ENCODE measurements around the gene SHCBP1. TPM values are rescaled to one million over a fixed set of nuclear protein-coding genes. Genes with fewer than 3 reads are reported as not detected.

SHCBP1 gene
- total and polyA plus RNA-seq, 10 donors, result 1.7 to 15.7 (median 4.4) TPM

GRCh38 chr16:46568472-46569230 lies 52.5 kb downstream of the SHCBP1 start:
- 75 to 86% (median 82%) methylated on average over 42 of the region's 42 CpGs for WGBS, 5 donors
- Histone ChIP-seq H3K36me3 (no peaks in the 10 kb centered on the region), H3K4me1 (no peaks in the 10 kb centered on the region), H3K27ac (no peak overlapping the region), H3K9me3 (no peaks in the 10 kb centered on the region), H3K27me3 (replicated peaks in 1 of 7) (peaks cover 0 to 20% (median 0%) of the 10 kb centered on the region in 7 donors), H3K4me3 (no peak overlapping the region)
- intact Hi-C loops (cut with DNase I; ENCODE audit: low total_unique reads), result no loop called here
- TF ChIP-seq POLR2AphosphoS5 (IDR thresholded peaks at IDR 0.05), result no peak
- DNase-seq, result no peak

- no peaks in the 10 kb centered on the region for H3K36me3 ChIP-seq
- peaks cover 0 to 9% (median 0%) of the 10 kb centered on the region in 7 donors for H3K27me3 ChIP-seq (replicated peaks in 1 of 7)
- WGBS, 5 donors, result 74 to 80% (median 78%) methylated on average over 3 of the region's 3 CpGs
- no peak overlapping the region for H3K4me3 ChIP-seq
- no peak for DNase-seq
- no peaks in the 10 kb centered on the region for H3K4me1 ChIP-seq
- intact Hi-C loops (cut with DNase I; ENCODE audit: low total_unique reads), result no loop called here
- TF ChIP-seq POLR2AphosphoS5 (IDR thresholded peaks at IDR 0.05) (no peak), CTCF (IDR thresholded peaks at IDR 0.05 in 8 of 11, conservative IDR thresholded peaks at IDR 0.05 in 3 of 11) (no peak), POLR2A (IDR thresholded peaks at IDR 0.05) (no peak)
- H3K27ac ChIP-seq, result no peak overlapping the region
- no peaks in the 10 kb centered on the region for H3K9me3 ChIP-seq
These were observed 58.2 kb downstream of the SHCBP1 start for GRCh38 chr16:46562979-46563378.

- Histone ChIP-seq H3K27ac (no peak overlapping the region), H3K4me3 (no peak overlapping the region), H3K27me3 (replicated peaks in 1 of 7) (peaks cover 0 to 3% (median 0%) of the 10 kb centered on the region in 7 donors), H3K4me1 (peaks cover 0 to 5% (median 2%) of the 10 kb centered on the region in 6 donors), H3K36me3 (no peaks in the 10 kb centered on the region), H3K9me3 (no peaks in the 10 kb centered on the region)
- no peak for DNase-seq
- 13 to 26% (median 19%) methylated on average over 1 of the region's 1 CpG for WGBS, 5 donors
- TF ChIP-seq POLR2A (IDR thresholded peaks at IDR 0.05) (no peak), CTCF (IDR thresholded peaks at IDR 0.05 in 8 of 11, conservative IDR thresholded peaks at IDR 0.05 in 3 of 11) (no peak), POLR2AphosphoS5 (IDR thresholded peaks at IDR 0.05) (no peak)
- intact Hi-C loops (cut with DNase I; ENCODE audit: low total_unique reads), result loop anchor here (10.0 kb wide), 2 partner anchors 47 to 1607 kb away; no protein-coding TSS in a partner anchor
These were observed 63.2 kb downstream of the SHCBP1 start for GRCh38 chr16:46558018-46558417.

GRCh38 chr16:46555951-46556350 lies 65.2 kb downstream of the SHCBP1 start:
- Histone ChIP-seq H3K27me3 (replicated peaks in 1 of 7) (peaks cover 0 to 7% (median 0%) of the 10 kb centered on the region in 7 donors), H3K36me3 (no peaks in the 10 kb centered on the region), H3K27ac (no peak overlapping the region), H3K4me3 (no peak overlapping the region), H3K9me3 (no peaks in the 10 kb centered on the region), H3K4me1 (peaks cover 0 to 5% (median 2%) of the 10 kb centered on the region in 6 donors)
- no peak for TF ChIP-seq POLR2A (IDR thresholded peaks at IDR 0.05)
- no peak for TF ChIP-seq POLR2AphosphoS5 (IDR thresholded peaks at IDR 0.05)
- no peak for TF ChIP-seq CTCF (IDR thresholded peaks at IDR 0.05 in 8 of 11, conservative IDR thresholded peaks at IDR 0.05 in 3 of 11)
- no peak for DNase-seq
- intact Hi-C loops (cut with DNase I; ENCODE audit: low total_unique reads), result loop anchor here (10.0 kb wide), 2 partner anchors 49 to 1609 kb away; no protein-coding TSS in a partner anchor
- WGBS, 5 donors, result 50 to 74% (median 69%) methylated on average over 3 of the region's 3 CpGs

All from spleen (tissue), 11 donors.